Activated CD8-positive, alpha-beta T cell treated with anti-CD3 and anti-CD28 coated beads for 36 hours (primary cell): ENCODE data around the gene HSPA4. TPM values are rescaled to one million over a fixed set of nuclear protein-coding genes. Genes with fewer than 3 reads are reported as not detected.
"Not testable (repeated sequence)": the region's sequence is repeated elsewhere in the genome, so short reads cannot be mapped to it uniquely, and the experiment has no call there.

Experiments used
- ATAC-seq: fragments of 200-7000 bp; cut with Tn5 transposase; one replicate; pipeline ENCODE4 v1.10.0; 2021; ENCODE audit warnings: mild to moderate bottlenecking, moderate library complexity
- CTCF ChIA-PET: fragments of 350-600 bp; sonication (Branson Sonifier 250); formaldehyde crosslinking; loops from one replicate; lab custom pipeline; 2021; ENCODE audit warnings: antibody characterized with exemption; lab: Charles Lee
- POLR2A ChIA-PET: fragments of 350-600 bp; sonication (Branson Sonifier 250); formaldehyde crosslinking; loops from one replicate; lab custom pipeline; 2021; ENCODE audit warnings: antibody characterized with exemption; lab: Charles Lee
- DNase-seq: peaks from one replicate; pipeline ENCODE4 v3.0.0-alpha.2; 2020
- H3K27ac Mint-ChIP-seq: one replicate; pipeline ENCODE4 v1.8.0; 2021; ENCODE audit warnings: mild to moderate bottlenecking, mixed read lengths
- H3K27me3 Mint-ChIP-seq: one replicate; pipeline ENCODE4 v1.8.0; 2021; ENCODE audit warnings: mixed read lengths
- H3K36me3 Mint-ChIP-seq: one replicate; pipeline ENCODE4 v1.8.0; 2021; ENCODE audit warnings: low read depth, mixed read lengths
- H3K4me1 Mint-ChIP-seq: one replicate; pipeline ENCODE4 v1.8.0; 2021; ENCODE audit warnings: low read depth, mixed read lengths
- H3K4me3 Mint-ChIP-seq: one replicate; pipeline ENCODE4 v1.8.0; 2021; ENCODE audit warnings: mild to moderate bottlenecking, moderate library complexity, mixed read lengths
- H3K9me3 Mint-ChIP-seq: one replicate; pipeline ENCODE4 v1.8.0; 2021; ENCODE audit warnings: mixed read lengths
- intact Hi-C: fragments of 100-400 bp; cut with micrococcal nuclease; formaldehyde crosslinking; loops from one replicate; pipeline ENCODE4 v1.10.0; 2022
- total RNA-seq, 2 experiments: library from RNA; stranded (reverse); gene quantifications; one replicate each; pipeline ENCODE4 v1.2.3, GENCODE V29; 2021
- TF ChIP-seq, protein P1 (sequence below): fragments of 200-600 bp; IDR thresholded peaks from one replicate; pipeline ENCODE4 v1.8.0; 2022; ENCODE audit warnings: antibody characterized with exemption, mild to moderate bottlenecking

Gene HSPA4
- 100 to 1,000 TPM; 229 to 232 TPM for total RNA-seq

- Mint-ChIP-seq H3K9me3 (no peaks in the 10 kb centered on the region), H3K27me3 (no peaks in the 10 kb centered on the region), H3K4me1 (peaks cover 46% of the 10 kb centered on the region), H3K36me3 (peaks cover 31% of the 10 kb centered on the region), H3K4me3 (peak within 1 kb of the TSS; percentile 86), H3K27ac (peak within 1 kb of the TSS; percentile 99)
- intact Hi-C loops, result no loop called here
- DNase-seq (peak; percentile 99), ATAC-seq (peak; percentile 90)
- POLR2A ChIA-PET, result interaction anchor here (0.6 to 3.3 kb wide), 14 partner anchors 11 to 1597 kb away, joined by 3 to 24 read pairs (median 3); partner anchors contain the start of genes AFF4, SEC24A and ZCCHC10
- TF ChIP-seq, protein P1, sequence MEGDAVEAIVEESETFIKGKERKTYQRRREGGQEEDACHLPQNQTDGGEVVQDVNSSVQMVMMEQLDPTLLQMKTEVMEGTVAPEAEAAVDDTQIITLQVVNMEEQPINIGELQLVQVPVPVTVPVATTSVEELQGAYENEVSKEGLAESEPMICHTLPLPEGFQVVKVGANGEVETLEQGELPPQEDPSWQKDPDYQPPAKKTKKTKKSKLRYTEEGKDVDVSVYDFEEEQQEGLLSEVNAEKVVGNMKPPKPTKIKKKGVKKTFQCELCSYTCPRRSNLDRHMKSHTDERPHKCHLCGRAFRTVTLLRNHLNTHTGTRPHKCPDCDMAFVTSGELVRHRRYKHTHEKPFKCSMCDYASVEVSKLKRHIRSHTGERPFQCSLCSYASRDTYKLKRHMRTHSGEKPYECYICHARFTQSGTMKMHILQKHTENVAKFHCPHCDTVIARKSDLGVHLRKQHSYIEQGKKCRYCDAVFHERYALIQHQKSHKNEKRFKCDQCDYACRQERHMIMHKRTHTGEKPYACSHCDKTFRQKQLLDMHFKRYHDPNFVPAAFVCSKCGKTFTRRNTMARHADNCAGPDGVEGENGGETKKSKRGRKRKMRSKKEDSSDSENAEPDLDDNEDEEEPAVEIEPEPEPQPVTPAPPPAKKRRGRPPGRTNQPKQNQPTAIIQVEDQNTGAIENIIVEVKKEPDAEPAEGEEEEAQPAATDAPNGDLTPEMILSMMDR, result no peak
- CTCF ChIA-PET, result interaction anchor here (0.9 to 2.1 kb wide), 4 partner anchors 27 to 225 kb away, joined by 3 to 5 read pairs (median 3); no protein-coding TSS in a partner anchor
These were observed at the start of gene HSPA4 for GRCh38 chr5:133051542-133052316. HSPA4 (plus strand) TSS chr5:133052013; CDS start chr5:133052251, 238 bp downstream.

GRCh38 chr5:133006653-133007052 lies 45.2 kb upstream of the HSPA4 start:
- ATAC-seq (no peak), DNase-seq (no peak)
- TF ChIP-seq, protein P1, result no peak
- H3K27me3 Mint-ChIP-seq, result no peaks in the 10 kb centered on the region
- peaks cover 2% of the 10 kb centered on the region for H3K4me1 Mint-ChIP-seq
- POLR2A ChIA-PET, result no interaction called here
- peaks cover 14% of the 10 kb centered on the region for H3K36me3 Mint-ChIP-seq
- H3K4me3 Mint-ChIP-seq, result no peak overlapping the region
- no peak overlapping the region for H3K27ac Mint-ChIP-seq
- CTCF ChIA-PET, result no interaction called here
- H3K9me3 Mint-ChIP-seq, result no peaks in the 10 kb centered on the region
- intact Hi-C loops, result no loop called here

DNA sequence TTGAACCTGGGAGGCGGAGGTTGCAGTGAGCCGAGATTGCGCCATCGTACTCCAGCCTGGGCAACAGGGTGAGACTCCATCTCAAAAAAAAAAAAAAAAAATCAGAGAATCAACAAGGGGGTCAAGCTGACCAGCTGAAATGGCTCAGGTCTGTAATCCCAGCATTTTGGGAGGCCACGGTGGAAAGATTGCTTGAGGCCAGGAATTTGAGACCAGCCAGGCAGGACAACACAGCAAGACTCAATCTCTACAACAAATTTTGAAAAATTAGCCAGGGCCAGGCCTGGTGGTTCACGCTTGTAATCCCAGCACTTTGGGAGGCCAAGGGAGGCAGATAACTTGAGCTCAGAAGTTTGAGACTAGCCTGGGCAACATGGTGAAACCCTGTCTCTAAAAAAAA lies 43.4 kb upstream of the HSPA4 start:
- ATAC-seq, intact Hi-C loops, H3K4me3 Mint-ChIP-seq, H3K27ac Mint-ChIP-seq, H3K9me3 Mint-ChIP-seq, H3K4me1 Mint-ChIP-seq, H3K27me3 Mint-ChIP-seq, DNase-seq, CTCF ChIA-PET: not testable (repeated sequence)
- POLR2A ChIA-PET, result interaction anchor here (1.0 kb wide), 1 partner anchor 19 kb away, joined by 3 read pairs; no protein-coding TSS in a partner anchor
- peaks cover 13% of the 10 kb centered on the region for H3K36me3 Mint-ChIP-seq

DNA sequence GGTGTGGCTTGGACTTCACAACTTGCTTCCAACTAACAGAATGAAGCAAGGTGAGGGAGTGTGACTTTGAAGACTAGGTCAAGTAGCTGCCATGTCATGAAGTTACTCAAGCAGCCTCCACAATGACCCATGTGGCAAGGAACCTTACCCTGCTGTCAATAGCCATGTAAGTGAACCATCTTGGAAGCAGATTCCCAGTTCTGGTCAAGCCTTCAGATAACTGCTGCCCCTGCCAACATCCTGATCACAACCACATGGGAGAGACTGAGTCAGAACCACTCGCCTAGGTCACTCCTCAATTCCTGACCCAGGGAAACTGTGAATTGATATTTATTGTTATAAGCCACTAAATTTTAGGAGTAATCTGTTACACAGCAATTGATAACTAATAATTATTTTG lies 36.3 kb upstream of the HSPA4 start:
- CTCF ChIA-PET, result no interaction called here
- no peaks in the 10 kb centered on the region for H3K9me3 Mint-ChIP-seq
- POLR2A ChIA-PET, result no interaction called here

DNA sequence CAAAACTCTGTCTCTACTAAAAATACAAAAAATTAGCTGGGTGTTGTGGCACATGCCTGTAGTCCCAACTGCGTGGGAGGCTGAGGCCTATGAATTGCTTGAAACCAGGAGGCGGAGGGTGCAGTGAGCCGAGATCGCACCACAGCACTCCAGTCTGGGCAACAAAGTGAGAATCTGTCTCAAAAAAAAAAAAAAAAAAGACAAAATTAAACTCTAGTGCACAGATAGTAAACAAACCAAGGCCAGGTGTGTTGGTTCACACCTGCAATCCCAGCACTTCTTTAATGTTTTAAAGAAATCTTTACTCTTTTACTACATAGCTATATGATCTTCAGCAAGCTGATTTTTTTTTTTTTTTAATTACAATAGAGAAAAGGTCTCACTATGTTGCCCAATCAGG lies 33.8 kb upstream of the HSPA4 start:
- no peak overlapping the region for H3K4me3 Mint-ChIP-seq
- TF ChIP-seq, protein P1, result no peak
- CTCF ChIA-PET, result no interaction called here
- H3K36me3 Mint-ChIP-seq, result peaks cover 23% of the 10 kb centered on the region
- H3K4me1 Mint-ChIP-seq, result peaks cover 2% of the 10 kb centered on the region
- POLR2A ChIA-PET, result interaction anchor here (1.2 kb wide), 1 partner anchor 76 kb away, joined by 3 read pairs; no protein-coding TSS in a partner anchor
- no peaks in the 10 kb centered on the region for H3K9me3 Mint-ChIP-seq
- no peaks in the 10 kb centered on the region for H3K27me3 Mint-ChIP-seq
- H3K27ac Mint-ChIP-seq, result no peak overlapping the region
- ATAC-seq (no peak), DNase-seq (no peak)
- intact Hi-C loops, result no loop called here

More for the DNA sequence above, 36.3 kb upstream of the HSPA4 start:
- Mint-ChIP-seq H3K27ac (no peak overlapping the region), H3K36me3 (peaks cover 26% of the 10 kb centered on the region), H3K27me3 (no peaks in the 10 kb centered on the region), H3K4me3 (no peak overlapping the region), H3K4me1 (no peaks in the 10 kb centered on the region)
- intact Hi-C loops, result no loop called here
- TF ChIP-seq, protein P1, result no peak
- no peak for ATAC-seq
- no peak for DNase-seq

- intact Hi-C loops, H3K27me3 Mint-ChIP-seq, DNase-seq, H3K9me3 Mint-ChIP-seq, H3K4me1 Mint-ChIP-seq, H3K27ac Mint-ChIP-seq, CTCF ChIA-PET, POLR2A ChIA-PET, ATAC-seq, H3K4me3 Mint-ChIP-seq: not testable (repeated sequence)
- peaks cover 26% of the 10 kb centered on the region for H3K36me3 Mint-ChIP-seq
These were observed 32.3 kb upstream of the HSPA4 start for GRCh38 chr5:133019471-133019870.
